K562 (cell line): ENCODE results near the gene PRDM15. TPM values are rescaled to one million over a fixed set of nuclear protein-coding genes. Genes with fewer than 3 reads are reported as not detected.

Source experiments
- ATAC-seq: fragments of 200-7000 bp; cut with Tn5 transposase; 3 replicates; pipeline ENCODE4 v1.9.1; 2020; ENCODE audit warnings: moderate library complexity
- BruUV-seq: library from RNA; stranded (reverse); fragments of 400-500 nt; replicated peaks from 2 replicates; lab custom pipeline; 2021; lab: Mats Ljungman, UMichigan
- CTCF ChIA-PET: fragments of 300-600 bp; formaldehyde crosslinking; extraction: SDS; loops from one replicate; lab custom pipeline; 2021; ENCODE audit warnings: low intra/inter-chr PET ratio; lab: Yijun Ruan, JAX
- POLR2A ChIA-PET: fragments of 300-600, 350-650 bp; sonication (Branson Sonifier 250); formaldehyde crosslinking; extraction: SDS; loops from one replicate; lab custom pipeline; 2021; ENCODE audit warnings: antibody characterized with exemption, inconsistent platforms; lab: Yijun Ruan, JAX
- DNase-seq, 4 experiments: peaks; one replicate each; pipeline versions ENCODE4 v3.0.0 to v3.0.0-alpha.2; 2011 to 2018; ENCODE audit warnings: low spot score in 3 of 4, mixed read lengths in 3 of 4; ENCODE audit errors: extremely low read depth in 1 of 4
- FAIRE-seq: peaks from 2 replicates; lab custom pipeline; 2011; peaks lifted over from hg19 to GRCh38; lab: Jason Lieb, UNC
- H2AFZ ChIP-seq: 2 replicates; pipeline ENCODE4 v1.6.0; 2011; ENCODE audit warnings: low read depth, low read length, control low read depth, inconsistent platforms
- H3K27ac ChIP-seq: fragments of 200-600 bp; 3 replicates; pipeline ENCODE4 v1.8.0; 2011; ENCODE audit warnings: low read depth, mild to moderate bottlenecking, control low read depth, inconsistent platforms, low read length, moderate library complexity, mixed read lengths; ENCODE audit errors: extremely low read depth
- H3K27me3 ChIP-seq, 2 experiments: fragments of 300-600 bp in 1 of 2; 2 replicates in 1 of 2; 3 replicates in 1 of 2; pipeline versions ENCODE4 v1.6.0 to v1.8.0; 2011; ENCODE audit warnings: inconsistent platforms in 2 of 2, low read length in 2 of 2, mild to moderate bottlenecking in 1 of 2, mixed read lengths in 1 of 2, moderate library complexity in 1 of 2; ENCODE audit not compliant: control insufficient read depth in 2 of 2, insufficient read depth in 2 of 2
- H3K36me3 ChIP-seq: fragments of 300-600 bp; 3 replicates; pipeline ENCODE4 v1.8.0; 2011; ENCODE audit warnings: mild to moderate bottlenecking, low read length, inconsistent platforms; ENCODE audit not compliant: control insufficient read depth, insufficient read depth
- H3K4me1 ChIP-seq, 2 experiments: fragments of 200-600 bp in 1 of 2; replicated peaks in 1 of 2; 2 replicates in 1 of 2; 3 replicates in 1 of 2; pipeline versions ENCODE4 v1.5.1 to v1.8.0; 2011; ENCODE audit warnings: inconsistent platforms in 2 of 2, low read length in 2 of 2, mild to moderate bottlenecking in 1 of 2, mixed read lengths in 1 of 2, moderate library complexity in 1 of 2; ENCODE audit not compliant: control insufficient read depth in 2 of 2, insufficient read depth in 2 of 2
- H3K4me2 ChIP-seq: 2 replicates; pipeline ENCODE4 v1.6.1; 2011; ENCODE audit warnings: low read length, control low read depth, inconsistent platforms, mixed read lengths; ENCODE audit not compliant: insufficient read depth
- H3K4me3 ChIP-seq: fragments of 200-600 bp; sonication (generic), shearing (Covaris generic); 2 replicates; pipeline ENCODE4 v1.5.1; 2016; ENCODE audit warnings: control low read depth, inconsistent platforms
- H3K79me2 ChIP-seq: fragments of 200-600 bp; 3 replicates; pipeline ENCODE4 v1.8.0; 2011; ENCODE audit warnings: low read length, inconsistent platforms; ENCODE audit not compliant: control insufficient read depth, insufficient read depth
- H3K9ac ChIP-seq, 2 experiments: 2 replicates each; pipeline versions ENCODE4 v1.6.0 to v1.6.1; 2011; ENCODE audit warnings: low read depth in 2 of 2, low read length in 2 of 2, control low read depth in 1 of 2, inconsistent platforms in 1 of 2, mild to moderate bottlenecking in 1 of 2, mixed read lengths in 1 of 2; ENCODE audit not compliant: insufficient read depth in 1 of 2
- H3K9me1 ChIP-seq: one replicate; pipeline ENCODE4 v1.6.0; 2011; ENCODE audit warnings: inconsistent platforms, mild to moderate bottlenecking, low read length, moderate library complexity; ENCODE audit not compliant: control insufficient read depth, insufficient read depth
- H3K9me3 ChIP-seq: replicated peaks from 2 replicates; pipeline ENCODE4 v1.5.1; 2011; ENCODE audit warnings: low read depth, low read length, inconsistent platforms; ENCODE audit not compliant: control insufficient read depth, insufficient read depth
- H4K20me1 ChIP-seq: replicated peaks from 2 replicates; pipeline ENCODE4 v1.6.1; 2011; ENCODE audit warnings: low read length, inconsistent platforms, mixed read lengths; ENCODE audit not compliant: control insufficient read depth, insufficient read depth
- ZKSCAN3 ChIP-seq: fragments of 250-450 bp; sonication (Bioruptor Pico); IDR thresholded peaks from 2 replicates; pipeline ENCODE4 v1.4.0; 2020
- WGBS: fragments of 100-300 bp; shearing (Covaris generic); methylation state at CpG from one replicate; pipeline ENCODE4 v1.1.6; 2016; ENCODE audit warnings: low coverage, mixed read lengths; ENCODE audit not compliant: insufficient coverage; ENCODE audit errors: missing lambda C conversion rate; 5-methylcytosine and 5-hydroxymethylcytosine counted together
- in situ Hi-C: fragments of 300-500 bp; cut with MboI; formaldehyde crosslinking; loops from 4 replicates; pipeline ENCODE4 v1.15.0; 2018; ENCODE audit warnings: inconsistent platforms, mixed read lengths
- intact Hi-C: fragments of 100-400 bp; cut with micrococcal nuclease; formaldehyde crosslinking; loops from 2 replicates; pipeline ENCODE4 v1.14.2; 2022
- polyA plus RNA-seq, 8 experiments: library from polyadenylated mRNA; depleted of rRNA in 4 of 8; stranded (reverse) in 5 of 8; unstranded in 3 of 8; fragments of >200 nt; fragmentation: Nextera tagmentation in 2 of 8; fragmentation: Illumina TruSeq in 1 of 8; extraction: Ambion mirVana in 2 of 8; extraction: Trizol in 1 of 8; gene quantifications; 2 replicates each; pipeline versions ENCODE4 v1.2.1 to v1.2.3, GENCODE V29; 2011 to 2014; ENCODE audit warnings: inconsistent platforms in 1 of 8, missing spikeins in 1 of 8
- total RNA-seq, 7 experiments: library from RNA; depleted of rRNA in 6 of 7; stranded (reverse); fragments of >200 nt in 6 of 7; fragmentation: Illumina TruSeq in 2 of 7; extraction: Trizol in 2 of 7; gene quantifications; 2 replicates each; pipeline versions ENCODE4 v1.2.1 to v1.2.3, GENCODE V29; 2011 to 2021; ENCODE audit warnings: low replicate concordance in 1 of 7
- TF ChIP-seq, protein P1 (sequence below), 2 experiments: fragments of 250-450 bp in 1 of 2; fragments of 450-650 bp in 1 of 2; sonication (Bioruptor Pico) in 1 of 2; IDR thresholded peaks; 2 replicates each; pipeline versions ENCODE4 v1.6.1 to v1.8.0; 2016 to 2021; ENCODE audit warnings: mild to moderate bottlenecking in 2 of 2, moderate library complexity in 2 of 2, missing compliant biosample characterization in 1 of 2, missing genetic modification characterization in 1 of 2
- TF ChIP-seq, protein P2 (sequence below): sonication (generic); formaldehyde crosslinking; IDR thresholded peaks from 2 replicates; pipeline ENCODE4 v1.8.0; 2022; ENCODE audit warnings: mild to moderate bottlenecking, missing genetic modification reagents
- TF ChIP-seq, protein P3 (sequence below): IDR thresholded peaks from 3 replicates; pipeline ENCODE4 v1.6.1; 2011; ENCODE audit warnings: borderline replicate concordance, mild to moderate bottlenecking; ENCODE audit not compliant: insufficient read length, insufficient read depth

Gene PRDM15
- total and polyA plus RNA-seq, 9 of the 15 experiments (the other 6 are each of a cell fraction or from before 2014, with no cell fraction given), result 0.93 to 9.2 (median 6.2) TPM

DNA sequence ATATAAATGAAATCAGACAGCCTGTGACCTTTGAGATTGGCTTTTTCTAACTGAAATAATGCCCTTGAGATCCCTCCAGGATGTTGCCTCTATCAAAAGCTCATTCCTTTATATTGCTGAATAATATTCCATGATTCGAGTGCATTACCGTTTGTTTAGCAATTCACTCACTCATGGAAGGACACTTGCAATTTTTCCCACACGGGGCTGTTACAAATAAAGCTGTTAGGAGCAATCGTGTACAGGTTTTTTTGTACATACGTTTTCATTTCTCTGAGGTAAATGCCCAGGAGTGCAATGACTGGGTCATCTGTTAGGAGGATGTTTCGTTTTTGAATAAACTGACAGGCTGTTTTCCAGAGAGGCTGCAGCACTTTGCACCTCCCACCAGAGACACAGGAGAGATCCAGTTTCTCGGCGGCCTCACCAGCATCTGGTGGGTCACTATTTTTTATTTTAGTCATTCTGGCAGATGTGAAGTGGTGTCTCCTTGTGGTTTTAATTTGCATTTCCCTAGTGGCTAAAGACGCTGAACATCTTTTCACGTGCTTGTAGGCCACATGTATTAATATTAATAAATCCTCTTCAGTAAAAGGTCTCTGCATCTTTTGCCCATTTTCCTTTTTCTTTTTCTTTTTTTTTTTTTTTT, 11.0 kb downstream of the PRDM15 start:
- POLR2A ChIA-PET, result interaction anchor here (1.6 kb wide), 1 partner anchor 9 kb away, joined by 7 read pairs; no protein-coding TSS in a partner anchor
- intact Hi-C loops (no loop called here), in situ Hi-C loops (no loop called here)
- no TSS peak for BruUV-seq
- DNase-seq, result no peak
- WGBS, result 72% methylated on average over 10 of the region's 10 CpGs
- H3K9ac ChIP-seq, result no peak overlapping the region
- no peak overlapping the region for H3K4me3 ChIP-seq
- H3K4me2 ChIP-seq, result no peak overlapping the region
- H4K20me1 ChIP-seq, result no peaks in the 10 kb centered on the region
- H3K27ac ChIP-seq, result no peak overlapping the region
- H3K79me2 ChIP-seq, result peaks cover 11% of the 10 kb centered on the region; the same call in 2 of the 3 replicates
- no peaks in the 10 kb centered on the region for H3K9me3 ChIP-seq
- H3K36me3 ChIP-seq, result peaks cover under 1% of the 10 kb centered on the region; the same call in 1 of the 3 replicates
- H2AFZ ChIP-seq, result no peak overlapping the region
- H3K4me1 ChIP-seq, result peaks cover 18 to 22% of the 10 kb centered on the region in 2 experiments; a peak in 4 of 5 replicates
- no peak for ATAC-seq
- peaks cover 3% of the 10 kb centered on the region for H3K9me1 ChIP-seq
- FAIRE-seq, result no peak
- CTCF ChIA-PET, result no interaction called here
- TF ChIP-seq, protein P1, sequence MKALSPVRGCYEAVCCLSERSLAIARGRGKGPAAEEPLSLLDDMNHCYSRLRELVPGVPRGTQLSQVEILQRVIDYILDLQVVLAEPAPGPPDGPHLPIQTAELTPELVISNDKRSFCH (CRISPR knock-in tag; IDR thresholded peaks at IDR 0.05), result no peak
- TF ChIP-seq, protein P1 (tag; IDR thresholded peaks at IDR 0.05), result no peak
- TF ChIP-seq ZKSCAN3, result no peak
- TF ChIP-seq, protein P2, sequence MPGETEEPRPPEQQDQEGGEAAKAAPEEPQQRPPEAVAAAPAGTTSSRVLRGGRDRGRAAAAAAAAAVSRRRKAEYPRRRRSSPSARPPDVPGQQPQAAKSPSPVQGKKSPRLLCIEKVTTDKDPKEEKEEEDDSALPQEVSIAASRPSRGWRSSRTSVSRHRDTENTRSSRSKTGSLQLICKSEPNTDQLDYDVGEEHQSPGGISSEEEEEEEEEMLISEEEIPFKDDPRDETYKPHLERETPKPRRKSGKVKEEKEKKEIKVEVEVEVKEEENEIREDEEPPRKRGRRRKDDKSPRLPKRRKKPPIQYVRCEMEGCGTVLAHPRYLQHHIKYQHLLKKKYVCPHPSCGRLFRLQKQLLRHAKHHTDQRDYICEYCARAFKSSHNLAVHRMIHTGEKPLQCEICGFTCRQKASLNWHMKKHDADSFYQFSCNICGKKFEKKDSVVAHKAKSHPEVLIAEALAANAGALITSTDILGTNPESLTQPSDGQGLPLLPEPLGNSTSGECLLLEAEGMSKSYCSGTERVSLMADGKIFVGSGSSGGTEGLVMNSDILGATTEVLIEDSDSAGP, result no peak
- TF ChIP-seq, protein P3, sequence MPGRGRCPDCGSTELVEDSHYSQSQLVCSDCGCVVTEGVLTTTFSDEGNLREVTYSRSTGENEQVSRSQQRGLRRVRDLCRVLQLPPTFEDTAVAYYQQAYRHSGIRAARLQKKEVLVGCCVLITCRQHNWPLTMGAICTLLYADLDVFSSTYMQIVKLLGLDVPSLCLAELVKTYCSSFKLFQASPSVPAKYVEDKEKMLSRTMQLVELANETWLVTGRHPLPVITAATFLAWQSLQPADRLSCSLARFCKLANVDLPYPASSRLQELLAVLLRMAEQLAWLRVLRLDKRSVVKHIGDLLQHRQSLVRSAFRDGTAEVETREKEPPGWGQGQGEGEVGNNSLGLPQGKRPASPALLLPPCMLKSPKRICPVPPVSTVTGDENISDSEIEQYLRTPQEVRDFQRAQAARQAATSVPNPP, result no peak
- H3K27me3 ChIP-seq, result no peaks in the 10 kb centered on the region
